Caco-2 (cell line): ENCODE results near the gene CASP10. TPM values are rescaled to one million over a fixed set of nuclear protein-coding genes. Genes with fewer than 3 reads are reported as not detected.
"Not testable (repeated sequence)": the region's sequence is repeated elsewhere in the genome, so short reads cannot be mapped to it uniquely, and the experiment has no call there.

Experiments used
- BruUV-seq: library from RNA; stranded (reverse); fragments of 400-500 nt; replicated peaks from 2 replicates; lab custom pipeline; 2021; lab: Mats Ljungman, UMichigan
- CTCF ChIA-PET: fragments of 300-600 bp; sonication (Branson Sonifier 250); formaldehyde crosslinking; loops from one replicate; lab custom pipeline; 2022; ENCODE audit warnings: antibody characterized with exemption; lab: Charles Lee
- POLR2A ChIA-PET: fragments of 300-600 bp; sonication (Branson Sonifier 250); formaldehyde crosslinking; loops from one replicate; lab custom pipeline; 2022; ENCODE audit warnings: antibody characterized with exemption; lab: Charles Lee
- DNase-seq, 2 experiments: peaks; one replicate each; pipeline versions ENCODE4 v3.0.0 to v3.0.0-alpha.2; 2020 to 2022
- H3K27me3 ChIP-seq: replicated peaks from 2 replicates; pipeline ENCODE4 v1.6.0; 2011; ENCODE audit warnings: low read length; ENCODE audit not compliant: control insufficient read depth, insufficient read depth
- H3K36me3 ChIP-seq: 2 replicates; pipeline ENCODE4 v1.5.1; 2011; ENCODE audit warnings: low read length; ENCODE audit not compliant: control insufficient read depth, insufficient read depth
- H3K4me1 ChIP-seq: fragments of 250-450 bp; sonication (Bioruptor Pico); 2 replicates; pipeline ENCODE4 v1.5.1; 2020; ENCODE audit warnings: mild to moderate bottlenecking
- H3K4me3 ChIP-seq: 2 replicates; pipeline ENCODE4 v1.5.1; 2011; ENCODE audit warnings: low read depth, mild to moderate bottlenecking, control low read depth, low read length
- H3K9me3 ChIP-seq: fragments of 250-450 bp; sonication (Bioruptor Pico); 2 replicates; pipeline ENCODE4 v1.5.1; 2020; ENCODE audit warnings: mild to moderate bottlenecking, moderate library complexity
- H3K27ac Mint-ChIP-seq: one replicate; pipeline ENCODE4 v1.8.0; 2022; ENCODE audit warnings: mixed read lengths; ENCODE audit not compliant: unreplicated experiment
- H3K27me3 Mint-ChIP-seq: one replicate; pipeline ENCODE4 v1.8.0; 2022; ENCODE audit warnings: mixed read lengths; ENCODE audit not compliant: insufficient read depth, unreplicated experiment
- H3K36me3 Mint-ChIP-seq: one replicate; pipeline ENCODE4 v1.8.0; 2022; ENCODE audit warnings: mild to moderate bottlenecking, mixed read lengths; ENCODE audit not compliant: insufficient read depth, unreplicated experiment
- H3K4me1 Mint-ChIP-seq: one replicate; pipeline ENCODE4 v1.8.0; 2022; ENCODE audit warnings: low read depth, mixed read lengths; ENCODE audit not compliant: unreplicated experiment
- H3K4me3 Mint-ChIP-seq: one replicate; pipeline ENCODE4 v1.8.0; 2022; ENCODE audit warnings: mild to moderate bottlenecking, moderate library complexity, mixed read lengths; ENCODE audit not compliant: unreplicated experiment
- H3K9me3 Mint-ChIP-seq: one replicate; pipeline ENCODE4 v1.8.0; 2022; ENCODE audit warnings: mixed read lengths; ENCODE audit not compliant: unreplicated experiment
- intact Hi-C: fragments of 100-400 bp; cut with micrococcal nuclease; formaldehyde crosslinking; loops from one replicate; pipeline ENCODE4 v1.10.0; 2022; ENCODE audit not compliant: unreplicated experiment
- total RNA-seq: library from RNA; stranded (reverse); gene quantifications from 2 replicates; pipeline ENCODE4 v1.2.3, GENCODE V29; 2022
- TF ChIP-seq, protein P1 (sequence below), 2 experiments: fragments of 200-600 bp in 1 of 2; IDR thresholded peaks; 1 replicate in 1 of 2; 2 replicates in 1 of 2; pipeline versions ENCODE4 v1.5.1 to v1.8.0; 2011 to 2022; ENCODE audit warnings: antibody characterized with exemption in 1 of 2, control low read depth in 1 of 2, inconsistent platforms in 1 of 2, low read depth in 1 of 2, low read length in 1 of 2, mild to moderate bottlenecking in 1 of 2, moderate library complexity in 1 of 2; ENCODE audit not compliant: insufficient read depth in 1 of 2, severe bottlenecking in 1 of 2, unreplicated experiment in 1 of 2

Gene CASP10
- total RNA-seq, 1 experiment from 2014 or later = 5.8 TPM

DNA sequence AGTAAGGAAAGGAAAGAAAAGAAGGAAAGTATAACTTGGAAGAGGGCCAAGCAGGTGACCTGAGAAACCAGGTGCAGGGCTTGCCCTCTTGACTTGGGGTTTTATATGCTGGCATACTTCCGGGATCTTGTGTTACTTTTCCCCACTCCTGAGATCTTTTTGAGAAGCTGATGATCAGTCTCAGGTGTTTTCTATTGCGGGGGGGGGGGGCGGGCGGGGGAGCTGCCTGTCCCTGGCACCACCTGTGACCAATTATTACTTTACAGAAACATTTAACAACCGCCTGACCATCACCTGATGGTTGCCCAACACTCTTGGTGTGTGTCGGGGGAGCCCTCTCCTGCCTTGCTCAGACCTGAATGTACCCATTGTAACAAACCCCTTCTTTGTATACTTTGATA, 6.9 kb upstream of the CASP10 start:
- POLR2A ChIA-PET = no interaction called here
- Mint-ChIP-seq H3K4me1 (no peaks in the 10 kb centered on the region), H3K9me3 (no peaks in the 10 kb centered on the region), H3K27me3 (no peaks in the 10 kb centered on the region), H3K36me3 (peaks cover 7% of the 10 kb centered on the region), H3K27ac (no peak overlapping the region), H3K4me3 (no peak overlapping the region)
- no peak for DNase-seq
- Histone ChIP-seq H3K27me3 (no peaks in the 10 kb centered on the region), H3K36me3 (no peaks in the 10 kb centered on the region), H3K4me3 (no peak overlapping the region), H3K9me3 (peaks cover 14% of the 10 kb centered on the region), H3K4me1 (no peaks in the 10 kb centered on the region)
- TF ChIP-seq, protein P1, sequence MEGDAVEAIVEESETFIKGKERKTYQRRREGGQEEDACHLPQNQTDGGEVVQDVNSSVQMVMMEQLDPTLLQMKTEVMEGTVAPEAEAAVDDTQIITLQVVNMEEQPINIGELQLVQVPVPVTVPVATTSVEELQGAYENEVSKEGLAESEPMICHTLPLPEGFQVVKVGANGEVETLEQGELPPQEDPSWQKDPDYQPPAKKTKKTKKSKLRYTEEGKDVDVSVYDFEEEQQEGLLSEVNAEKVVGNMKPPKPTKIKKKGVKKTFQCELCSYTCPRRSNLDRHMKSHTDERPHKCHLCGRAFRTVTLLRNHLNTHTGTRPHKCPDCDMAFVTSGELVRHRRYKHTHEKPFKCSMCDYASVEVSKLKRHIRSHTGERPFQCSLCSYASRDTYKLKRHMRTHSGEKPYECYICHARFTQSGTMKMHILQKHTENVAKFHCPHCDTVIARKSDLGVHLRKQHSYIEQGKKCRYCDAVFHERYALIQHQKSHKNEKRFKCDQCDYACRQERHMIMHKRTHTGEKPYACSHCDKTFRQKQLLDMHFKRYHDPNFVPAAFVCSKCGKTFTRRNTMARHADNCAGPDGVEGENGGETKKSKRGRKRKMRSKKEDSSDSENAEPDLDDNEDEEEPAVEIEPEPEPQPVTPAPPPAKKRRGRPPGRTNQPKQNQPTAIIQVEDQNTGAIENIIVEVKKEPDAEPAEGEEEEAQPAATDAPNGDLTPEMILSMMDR (IDR thresholded peaks at IDR 0.05; ENCODE audit: insufficient read depth in 1 of 2, low read depth in 1 of 2, low read length in 1 of 2, severe bottlenecking in 1 of 2, unreplicated experiment in 1 of 2) = no peak
- no TSS peak for BruUV-seq
- CTCF ChIA-PET = interaction anchor here (2.3 kb wide), 1 partner anchor 57 kb away, joined by 12 read pairs; no protein-coding TSS in a partner anchor
- intact Hi-C loops = loop anchor here (5.0 kb wide), 1 partner anchor 214 kb away; the partner anchor contains the start of gene ORC2

DNA sequence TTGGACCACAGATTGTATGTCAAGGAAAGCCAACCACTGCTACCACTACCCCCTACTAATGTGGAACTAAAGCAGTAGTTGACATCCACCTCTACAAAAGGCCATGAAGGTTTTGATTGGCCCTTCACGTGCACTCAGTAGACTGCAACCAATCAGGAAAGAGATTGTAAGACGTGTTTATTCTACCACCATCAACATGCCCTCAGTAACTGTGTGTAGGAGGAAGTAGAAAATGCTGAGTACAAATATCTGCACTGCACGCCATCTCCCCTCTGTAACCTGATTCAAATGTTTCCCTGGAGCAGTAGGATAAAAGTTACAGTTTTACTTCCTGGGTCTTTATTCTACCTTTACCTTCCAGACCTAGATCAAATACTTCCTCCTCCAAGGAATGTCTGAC, 2.9 kb upstream of the CASP10 start:
- Mint-ChIP-seq H3K27me3 (no peaks in the 10 kb centered on the region), H3K27ac (no peak overlapping the region), H3K36me3 (peaks cover 6% of the 10 kb centered on the region), H3K9me3 (no peaks in the 10 kb centered on the region), H3K4me3 (no peak overlapping the region), H3K4me1 (peaks cover 13% of the 10 kb centered on the region)
- H3K36me3 ChIP-seq = no peaks in the 10 kb centered on the region
- peaks cover 14% of the 10 kb centered on the region for H3K9me3 ChIP-seq
- intact Hi-C loops = no loop called here
- no peak overlapping the region for H3K4me3 ChIP-seq
- no peaks in the 10 kb centered on the region for H3K27me3 ChIP-seq
- ChIA-PET POLR2A (interaction anchor here (1.0 kb wide), 1 partner anchor 52 kb away, joined by 3 read pairs; no protein-coding TSS in a partner anchor), CTCF (no interaction called here)
- no peak for DNase-seq
- no TSS peak for BruUV-seq
- peaks cover 4% of the 10 kb centered on the region; the same call in 1 of the 2 replicates for H3K4me1 ChIP-seq
- TF ChIP-seq, protein P1 (IDR thresholded peaks at IDR 0.05; ENCODE audit: insufficient read depth in 1 of 2, low read depth in 1 of 2, low read length in 1 of 2, severe bottlenecking in 1 of 2, unreplicated experiment in 1 of 2) = no peak

DNA sequence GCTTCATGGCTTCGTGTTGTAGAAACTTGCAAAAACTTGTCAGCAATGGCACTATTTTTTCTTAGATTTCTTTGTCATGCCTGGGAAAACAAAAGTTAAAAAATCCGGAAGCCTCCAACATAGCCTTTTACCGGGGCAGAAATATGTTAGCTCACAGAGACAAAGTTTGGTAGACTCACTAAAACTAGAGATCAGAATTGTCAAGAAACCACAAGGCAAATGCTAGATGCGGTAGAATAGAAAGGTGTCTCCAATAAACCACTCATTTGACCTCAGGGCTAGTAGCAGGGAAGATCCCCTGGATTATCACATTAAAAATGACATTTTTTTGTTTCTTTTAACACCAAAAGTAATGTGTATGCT, 405 bp downstream of the CASP10 start:
- Histone ChIP-seq H3K4me3 (peak overlapping the region; percentile 55), H3K4me1 (peaks cover 4% of the 10 kb centered on the region; the same call in 1 of the 2 replicates), H3K36me3 (no peaks in the 10 kb centered on the region; the same call in 1 of the 2 replicates), H3K9me3 (peaks cover 4% of the 10 kb centered on the region; the same call in 1 of the 2 replicates), H3K27me3 (no peaks in the 10 kb centered on the region)
- TF ChIP-seq, protein P1 (IDR thresholded peaks at IDR 0.05; ENCODE audit: insufficient read depth in 1 of 2, low read depth in 1 of 2, low read length in 1 of 2, severe bottlenecking in 1 of 2, unreplicated experiment in 1 of 2) = no peak
- peak overlapping the region; percentile 81 for H3K4me3 Mint-ChIP-seq
- H3K27me3 Mint-ChIP-seq = no peaks in the 10 kb centered on the region
- H3K9me3 Mint-ChIP-seq = no peaks in the 10 kb centered on the region
- POLR2A ChIA-PET = interaction anchor here (0.5 to 1.6 kb wide), 5 partner anchors 12 to 294 kb away, joined by 3 to 13 read pairs (median 6); partner anchors contain the start of genes NIF3L1 and PPIL3
- H3K4me1 Mint-ChIP-seq = peaks cover 13% of the 10 kb centered on the region
- BruUV-seq = TSS peak; percentile 83
- DNase-seq = no peak
- CTCF ChIA-PET = interaction anchor here (1.1 to 2.8 kb wide), 8 partner anchors 8 to 388 kb away, joined by 3 to 76 read pairs (median 4); no protein-coding TSS in a partner anchor
- H3K27ac Mint-ChIP-seq = peak overlapping the region; percentile 92
- no peaks in the 10 kb centered on the region for H3K36me3 Mint-ChIP-seq
- intact Hi-C loops = loop anchor here (1.0 to 2.0 kb wide), 3 partner anchors 49 to 181 kb away; no protein-coding TSS in a partner anchor

DNA sequence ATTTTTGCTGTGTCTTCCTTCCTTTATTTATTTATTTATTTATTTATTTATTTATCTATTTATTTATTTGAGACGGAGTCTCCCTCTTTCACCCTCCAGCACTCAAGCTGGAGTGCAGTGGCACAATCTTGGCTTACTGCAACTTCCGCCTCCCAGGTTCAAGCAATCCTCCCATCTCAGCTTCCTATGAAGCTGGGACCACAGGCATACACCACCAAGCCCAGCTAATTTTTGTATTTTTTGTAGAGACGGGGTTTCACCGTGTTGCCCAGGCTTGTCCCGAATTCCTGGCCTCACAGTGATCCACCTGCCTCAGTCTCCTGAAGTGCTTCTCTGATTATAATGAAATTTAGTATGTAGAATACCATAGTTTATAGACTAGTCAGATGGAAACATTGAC, 894 bp downstream of the CASP10 start:
- not testable (repeated sequence) for BruUV-seq, H3K4me1 ChIP-seq, H3K9me3 Mint-ChIP-seq, H3K36me3 Mint-ChIP-seq, H3K9me3 ChIP-seq, H3K27me3 ChIP-seq, H3K27me3 Mint-ChIP-seq, DNase-seq, H3K36me3 ChIP-seq
- peak overlapping the region; percentile 55 for H3K4me3 ChIP-seq
- H3K4me1 Mint-ChIP-seq = peaks cover 13% of the 10 kb centered on the region
- intact Hi-C loops = loop anchor here (1.0 to 2.0 kb wide), 3 partner anchors 48 to 181 kb away; no protein-coding TSS in a partner anchor
- ChIA-PET POLR2A (interaction anchor here (0.7 to 1.6 kb wide), 2 partner anchors 48 to 76 kb away, joined by 4 to 13 read pairs; no protein-coding TSS in a partner anchor), CTCF (interaction anchor here (1.3 to 2.8 kb wide), 4 partner anchors 26 to 180 kb away, joined by 3 to 76 read pairs (median 4); no protein-coding TSS in a partner anchor)
- H3K27ac Mint-ChIP-seq = peak overlapping the region; percentile 92
- peak overlapping the region; percentile 81 for H3K4me3 Mint-ChIP-seq

DNA sequence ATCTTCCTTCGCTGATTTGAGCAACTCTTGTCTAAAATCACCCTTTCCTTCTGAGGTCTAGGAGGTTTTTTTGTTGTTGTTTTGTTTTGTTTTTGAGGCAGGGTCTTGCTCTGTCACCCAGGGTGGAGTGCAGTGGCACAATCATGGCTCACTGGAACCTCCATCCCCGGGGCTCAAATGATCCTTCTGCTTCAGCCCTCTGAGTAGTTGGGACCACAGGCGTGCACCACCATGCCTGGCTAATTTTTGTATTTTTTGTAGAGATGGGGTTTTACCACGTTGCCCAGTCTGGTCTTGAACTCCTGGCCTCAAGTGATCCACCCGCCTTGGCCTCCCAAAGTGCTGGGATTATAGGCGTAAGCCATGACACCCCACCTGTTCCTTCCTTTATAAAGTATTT, 1.3 kb downstream of the CASP10 start:
- intact Hi-C loops, H3K9me3 ChIP-seq, CTCF ChIA-PET: not testable (repeated sequence)

More for the DNA sequence above, 1.3 kb downstream of the CASP10 start:
- H3K4me3 Mint-ChIP-seq = peak overlapping the region; percentile 81
- H3K9me3 Mint-ChIP-seq, H3K36me3 Mint-ChIP-seq, H3K36me3 ChIP-seq, BruUV-seq, DNase-seq, H3K27me3 Mint-ChIP-seq, H3K4me1 ChIP-seq, H3K27me3 ChIP-seq, H3K4me3 ChIP-seq, POLR2A ChIA-PET: not testable (repeated sequence)
- peak overlapping the region; percentile 92 for H3K27ac Mint-ChIP-seq
- peaks cover 13% of the 10 kb centered on the region for H3K4me1 Mint-ChIP-seq
